PC-3 (cell line): ENCODE measurements around the gene CENPC.

ENCODE experiments used
- CTCF ChIP-seq: fragments of 300-600 bp; sonication (generic); conservative IDR thresholded peaks from 2 replicates; pipeline ENCODE4 v1.5.1; 2017; ENCODE audit warnings: antibody characterized with exemption, low read depth, mild to moderate bottlenecking, low read length
- EZH2phosphoT487 ChIP-seq: fragments of 300-600 bp; sonication (generic); IDR thresholded peaks from 2 replicates; pipeline ENCODE4 v1.6.1; 2018; ENCODE audit warnings: mild to moderate bottlenecking, antibody characterized with exemption, low read length, borderline replicate concordance

- TF ChIP-seq CTCF, result no peak
- TF ChIP-seq EZH2phosphoT487, result no peak
Measured at GRCh38 chr4:67581913-67582312, 36.6 kb upstream of the CENPC start.
